Measurements from ENCODE around the gene ADAMTS2.

Gene ADAMTS2

GRCh38 chr5:179272326-179273072 is 72.8 kb downstream of the ADAMTS2 start:
- DNase-seq (ENCODE audit: insufficient read length, low spot score) (no peak), FAIRE-seq (no peak)
- TF ChIP-seq CTCF (IDR thresholded peaks at IDR 0.05; ENCODE audit: insufficient read depth, missing control alignments) = no peak

- DNase-seq (ENCODE audit: insufficient read length, low spot score) (no peak), FAIRE-seq (no peak)
- no peak for TF ChIP-seq CTCF (IDR thresholded peaks at IDR 0.05; ENCODE audit: insufficient read depth, missing control alignments)
Measured at GRCh38 chr5:179271821-179272325, 73.4 kb downstream of the ADAMTS2 start.

- TF ChIP-seq CTCF (IDR thresholded peaks at IDR 0.05; ENCODE audit: insufficient read depth, missing control alignments) = no peak
- FAIRE-seq = no peak
- no peak for DNase-seq (ENCODE audit: insufficient read length, low spot score)
Measured at GRCh38 chr5:179271428-179271734, 73.9 kb downstream of the ADAMTS2 start.

GRCh38 chr5:179270581-179271427 is 74.5 kb downstream of the ADAMTS2 start:
- FAIRE-seq = no peak
- DNase-seq (ENCODE audit: insufficient read length, low spot score) = no peak
- no peak for TF ChIP-seq CTCF (IDR thresholded peaks at IDR 0.05; ENCODE audit: insufficient read depth, missing control alignments)

GRCh38 chr5:179269781-179270543 is 75.3 kb downstream of the ADAMTS2 start:
- no peak for DNase-seq (ENCODE audit: insufficient read length, low spot score)
- no peak for TF ChIP-seq CTCF (IDR thresholded peaks at IDR 0.05; ENCODE audit: insufficient read depth, missing control alignments)
- no peak for FAIRE-seq

GRCh38 chr5:179268966-179269693 is 76.1 kb downstream of the ADAMTS2 start:
- TF ChIP-seq CTCF (IDR thresholded peaks at IDR 0.05; ENCODE audit: insufficient read depth, missing control alignments) = no peak
- DNase-seq (ENCODE audit: insufficient read length, low spot score) (no peak), FAIRE-seq (no peak)
